IMR-90 (cell line): ENCODE measurements around the gene TGFBR1. TPM values are rescaled to one million over a fixed set of nuclear protein-coding genes. Genes with fewer than 3 reads are reported as not detected.

Experiments used
- ATAC-seq: fragments of 200-7000 bp; cut with Tn5 transposase; 2 replicates; pipeline ENCODE4 v1.9.1; 2020; ENCODE audit warnings: low read depth, mild to moderate bottlenecking, moderate library complexity
- BruUV-seq: library from RNA; stranded (reverse); fragments of 400-500 nt; replicated peaks from 2 replicates; lab custom pipeline; 2021; lab: Mats Ljungman, UMichigan
- CTCF ChIA-PET: fragments of 300-600 bp; formaldehyde crosslinking; extraction: SDS; loops from one replicate; lab custom pipeline; 2021; ENCODE audit warnings: antibody characterized with exemption; lab: Yijun Ruan, JAX
- POLR2A ChIA-PET: fragments of 300-600 bp; sonication (Branson Sonifier 250); formaldehyde crosslinking; loops from one replicate; lab custom pipeline; 2022; ENCODE audit warnings: antibody characterized with exemption; ENCODE audit not compliant: unreplicated experiment; lab: Charles Lee
- DNase-seq: peaks from one replicate; pipeline ENCODE4 v3.0.0; 2013
- H2AFZ ChIP-seq: replicated peaks from 2 replicates; pipeline ENCODE3; 2013; ENCODE audit warnings: low read length, mild to moderate bottlenecking; ENCODE audit not compliant: poor library complexity
- H2AK5ac ChIP-seq: 2 replicates; pipeline ENCODE4 v1.6.1; 2013; ENCODE audit warnings: low read depth, low read length, inconsistent platforms
- H2AK9ac ChIP-seq: replicated peaks from 2 replicates; pipeline ENCODE3; 2013; ENCODE audit warnings: mild to moderate bottlenecking, low read depth, low read length, moderate library complexity; ENCODE audit not compliant: poor library complexity
- H2BK120ac ChIP-seq: 2 replicates; pipeline ENCODE4 v1.6.1; 2013; ENCODE audit warnings: low read depth, low read length, inconsistent platforms
- H2BK15ac ChIP-seq: 3 replicates; pipeline ENCODE4 v1.6.1; 2013; ENCODE audit warnings: low read depth, low read length, inconsistent platforms
- H2BK20ac ChIP-seq: 2 replicates; pipeline ENCODE4 v1.6.1; 2013; ENCODE audit warnings: low read depth, mild to moderate bottlenecking, inconsistent platforms, low read length, moderate library complexity
- H2BK5ac ChIP-seq: 2 replicates; pipeline ENCODE4 v1.6.1; 2013; ENCODE audit warnings: mild to moderate bottlenecking, low read depth, low read length, inconsistent platforms; ENCODE audit not compliant: poor library complexity, severe bottlenecking
- H3K14ac ChIP-seq: replicated peaks from 2 replicates; pipeline ENCODE4 v1.6.1; 2013; ENCODE audit warnings: low read depth, low read length, inconsistent platforms
- H3K18ac ChIP-seq: 2 replicates; pipeline ENCODE4 v1.6.1; 2013; ENCODE audit warnings: low read depth, low read length, control low read depth
- H3K23ac ChIP-seq: 2 replicates; pipeline ENCODE4 v1.6.1; 2013; ENCODE audit warnings: low read depth, low read length, inconsistent platforms
- H3K27ac ChIP-seq: 2 replicates; pipeline ENCODE4 v1.5.1; 2013; ENCODE audit warnings: mild to moderate bottlenecking, control low read depth, low read length; ENCODE audit not compliant: insufficient read depth
- H3K27me3 ChIP-seq: 2 replicates; pipeline ENCODE4 v1.6.1; 2013; ENCODE audit warnings: low read length; ENCODE audit not compliant: control insufficient read depth, insufficient read depth
- H3K36me3 ChIP-seq: 2 replicates; pipeline ENCODE4 v1.6.1; 2013; ENCODE audit warnings: low read length, mixed read lengths; ENCODE audit not compliant: control insufficient read depth, insufficient read depth
- H3K4ac ChIP-seq: 2 replicates; pipeline ENCODE4 v1.6.1; 2013; ENCODE audit warnings: low read depth, low read length, inconsistent platforms
- H3K4me1 ChIP-seq: 2 replicates; pipeline ENCODE4 v1.6.1; 2013; ENCODE audit warnings: low read length, mixed read lengths; ENCODE audit not compliant: control insufficient read depth, insufficient read depth
- H3K4me2 ChIP-seq: 2 replicates; pipeline ENCODE4 v1.6.1; 2013; ENCODE audit warnings: low read depth, mild to moderate bottlenecking, control low read depth, low read length, moderate library complexity
- H3K4me3 ChIP-seq: 2 replicates; pipeline ENCODE4 v1.5.1; 2013; ENCODE audit warnings: low read depth, mild to moderate bottlenecking, control low read depth, low read length, moderate library complexity; ENCODE audit not compliant: insufficient read depth
- H3K56ac ChIP-seq: 2 replicates; pipeline ENCODE4 v1.6.1; 2013; ENCODE audit warnings: low read length, inconsistent platforms; ENCODE audit not compliant: insufficient read depth; ENCODE audit errors: extremely low read depth
- H3K79me1 ChIP-seq, 2 experiments: 2 replicates each; pipeline ENCODE4 v1.6.1; 2013; ENCODE audit warnings: low read length in 2 of 2, inconsistent platforms in 1 of 2, low read depth in 1 of 2
- H3K9ac ChIP-seq: 2 replicates; pipeline ENCODE4 v1.6.1; 2013; ENCODE audit warnings: low read depth, low read length, control low read depth
- H3K9me1 ChIP-seq: 2 replicates; pipeline ENCODE4 v1.6.1; 2013; ENCODE audit warnings: low read length, inconsistent platforms; ENCODE audit not compliant: insufficient read depth
- H3K9me3 ChIP-seq: 2 replicates; pipeline ENCODE4 v1.6.1; 2013; ENCODE audit warnings: low read length; ENCODE audit not compliant: control insufficient read depth, insufficient read depth
- H4K20me1 ChIP-seq: 2 replicates; pipeline ENCODE4 v1.6.1; 2013; ENCODE audit warnings: low read length, inconsistent platforms; ENCODE audit not compliant: insufficient read depth
- H4K5ac ChIP-seq: 2 replicates; pipeline ENCODE4 v1.6.1; 2013; ENCODE audit warnings: mild to moderate bottlenecking, low read depth, low read length, control low read depth
- H4K8ac ChIP-seq, 2 experiments: 2 replicates each; pipeline ENCODE4 v1.6.1; 2013; ENCODE audit warnings: low read depth in 2 of 2, low read length in 2 of 2, control low read depth in 1 of 2, inconsistent platforms in 1 of 2
- H4K91ac ChIP-seq: 2 replicates; pipeline ENCODE4 v1.6.1; 2013; ENCODE audit warnings: low read depth, low read length, inconsistent platforms; ENCODE audit not compliant: insufficient read depth
- BHLHE40 ChIP-seq: fragments of 150-350 bp; IDR thresholded peaks from 2 replicates; pipeline ENCODE4 v1.6.1; 2016; ENCODE audit warnings: mild to moderate bottlenecking, low read depth, low read length
- CEBPB ChIP-seq: IDR thresholded peaks from 2 replicates; pipeline ENCODE4 v1.6.1; 2012; ENCODE audit warnings: low read depth, low read length, improper control_type of control experiment
- CHD1 ChIP-seq: IDR thresholded peaks from 2 replicates; pipeline ENCODE4 v1.6.1; 2012; ENCODE audit warnings: low read depth, low read length, improper control_type of control experiment
- FOS ChIP-seq: fragments of 150-350 bp; IDR thresholded peaks from 2 replicates; pipeline ENCODE4 v1.6.1; 2016; ENCODE audit warnings: low read depth, low read length
- MAFK ChIP-seq: IDR thresholded peaks from 2 replicates; pipeline ENCODE4 v1.6.1; 2012; ENCODE audit warnings: low read depth, low read length, improper control_type of control experiment
- MAZ ChIP-seq: IDR thresholded peaks from 2 replicates; pipeline ENCODE4 v1.6.1; 2012; ENCODE audit warnings: low read depth, mild to moderate bottlenecking, low read length, improper control_type of control experiment, moderate library complexity, borderline replicate concordance
- MXI1 ChIP-seq: IDR thresholded peaks from 2 replicates; pipeline ENCODE4 v1.6.1; 2012; ENCODE audit warnings: low read depth, mild to moderate bottlenecking, low read length, moderate library complexity, borderline replicate concordance
- NFE2L2 ChIP-seq: fragments of 150-350 bp; IDR thresholded peaks from 2 replicates; pipeline ENCODE4 v1.6.1; 2016; ENCODE audit warnings: low read depth, mild to moderate bottlenecking, low read length
- POLR2A ChIP-seq: IDR thresholded peaks from 2 replicates; pipeline ENCODE4 v1.6.1; 2012; ENCODE audit warnings: mild to moderate bottlenecking, low read depth, low read length
- RAD21 ChIP-seq: IDR thresholded peaks from 2 replicates; pipeline ENCODE4 v1.6.1; 2012; ENCODE audit warnings: low read length, improper control_type of control experiment
- RCOR1 ChIP-seq: IDR thresholded peaks from 2 replicates; pipeline ENCODE4 v1.6.1; 2012; ENCODE audit warnings: mild to moderate bottlenecking, low read length, improper control_type of control experiment; ENCODE audit not compliant: insufficient replicate concordance
- RFX5 ChIP-seq: IDR thresholded peaks from 2 replicates; pipeline ENCODE4 v1.8.0; 2012; ENCODE audit warnings: low read depth, mild to moderate bottlenecking, low read length, moderate library complexity
- whole genome bisulfite sequencing, 2 experiments: methylation state at CpG; one replicate each; pipeline versions ENCODE4 v1.1.5 to v1.1.7; 2013; ENCODE audit warnings: missing lambda C conversion rate in 2 of 2; ENCODE audit not compliant: insufficient read length in 1 of 2; ENCODE audit errors: extremely low coverage in 2 of 2; 5-methylcytosine and 5-hydroxymethylcytosine counted together
- dilution Hi-C: fragments of 300-500 bp; cut with HindIII; formaldehyde crosslinking; loops from one replicate; pipeline ENCODE4 v1.14.3; 2018; ENCODE audit warnings: low sequenced_read_pairs; ENCODE audit not compliant: unreplicated experiment
- in situ Hi-C: fragments of 300-500 bp; cut with MboI; formaldehyde crosslinking; loops from 3 replicates; pipeline ENCODE4 v1.14.3; 2019; ENCODE audit warnings: low sequenced_read_pairs, inconsistent platforms, mixed read lengths
- intact Hi-C: fragments of 100-400 bp; cut with micrococcal nuclease; formaldehyde crosslinking; loops from 2 replicates; pipeline ENCODE4 v1.10.0; 2022
- polyA plus RNA-seq, 3 experiments: library from polyadenylated mRNA; depleted of rRNA; stranded (reverse); fragments of >200 nt; gene quantifications; 2 replicates each; pipeline ENCODE4 v1.2.3, GENCODE V29; 2012; ENCODE audit warnings: low replicate concordance in 1 of 3
- total RNA-seq: library from RNA; depleted of rRNA; stranded (reverse); fragments of >200 nt; gene quantifications from 2 replicates; pipeline ENCODE4 v1.2.3, GENCODE V29; 2012
- TF ChIP-seq, protein P1 (sequence below): fragments of 150-350 bp; IDR thresholded peaks from 2 replicates; pipeline ENCODE4 v1.6.1; 2017; ENCODE audit warnings: mild to moderate bottlenecking, antibody characterized with exemption, low read length, low read depth
- TF ChIP-seq, protein P2 (sequence below): fragments of 150-350 bp; IDR thresholded peaks from 2 replicates; pipeline ENCODE4 v1.6.1; 2016; ENCODE audit warnings: low read depth, mild to moderate bottlenecking, low read length, moderate library complexity, borderline replicate concordance
- TF ChIP-seq, protein P3 (sequence below): conservative IDR thresholded peaks from 2 replicates; pipeline ENCODE4 v1.5.1; 2012; ENCODE audit warnings: mild to moderate bottlenecking, low read depth, low read length, improper control_type of control experiment

The TGFBR1 gene
- total and polyA plus RNA-seq, 2 of the 4 experiments (the other 2 are of a cell fraction): 15.1 to 75.3 TPM

DNA sequence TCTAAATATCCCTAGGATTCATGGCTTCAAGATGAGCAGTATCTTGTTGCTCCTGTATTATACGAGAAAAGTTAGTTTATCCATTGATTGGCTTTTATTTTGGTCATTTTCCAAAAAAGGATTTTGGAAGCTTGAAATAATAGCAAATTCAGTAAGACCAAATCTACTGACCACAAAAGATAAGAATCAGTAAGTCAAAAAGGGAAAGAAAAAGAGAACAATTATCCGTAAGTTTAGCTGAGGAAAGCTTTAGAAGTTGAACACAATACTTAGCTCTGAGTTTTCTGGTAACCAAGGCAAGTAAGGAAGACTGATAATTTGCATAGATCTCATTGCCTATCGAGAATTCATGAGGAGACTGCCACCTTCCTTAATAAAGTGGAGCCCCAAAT lies 9.1 kb downstream of the TGFBR1 start:
- CTCF ChIA-PET: interaction anchor here (0.9 kb wide), 1 partner anchor 28 kb away, joined by 4 read pairs; no protein-coding TSS in a partner anchor

More for the DNA sequence above, 9.1 kb downstream of the TGFBR1 start:
- Histone ChIP-seq H3K9me1 (peaks cover 10% of the 10 kb centered on the region), H3K27me3 (no peaks in the 10 kb centered on the region), H3K4me3 (no peak overlapping the region), H3K4me1 (peaks cover 16% of the 10 kb centered on the region), H3K56ac (no peak overlapping the region), H4K8ac (no peak overlapping the region), H3K79me1 (peaks cover 23 to 66% of the 10 kb centered on the region in 2 experiments), H4K5ac (no peak overlapping the region), H3K23ac (0 out of 2 replicates have a peak overlapping the region, but pooled peaks have one; percentile 17), H2AK5ac (no peak overlapping the region), H3K4me2 (peak overlapping the region; percentile 50; the same call in 1 of the 2 replicates), H3K27ac (no peak overlapping the region), H3K14ac (no peak overlapping the region), H4K20me1 (peaks cover 84% of the 10 kb centered on the region), H4K91ac (no peak overlapping the region), H2BK20ac (no peak overlapping the region), H3K9me3 (no peaks in the 10 kb centered on the region), H2AFZ (no peak overlapping the region), H2AK9ac (no peak overlapping the region), H2BK15ac (no peak overlapping the region), H3K18ac (no peak overlapping the region), H2BK120ac (no peak overlapping the region), H3K9ac (no peak overlapping the region), H3K36me3 (peaks cover 4% of the 10 kb centered on the region), H3K4ac (no peak overlapping the region), H2BK5ac (no peak overlapping the region)
- WGBS, 2 experiments: 100% methylated on average over 1 of the region's 3 CpGs; no CpG with 5 or more reads in 1 of the 2 experiments
- POLR2A ChIA-PET: no interaction called here
- DNase-seq (no peak), ATAC-seq (no peak)
- in situ Hi-C loops (no loop called here), intact Hi-C loops (no loop called here), dilution Hi-C loops (no loop called here)
- BruUV-seq: no TSS peak
- TF ChIP-seq BHLHE40 (no peak), CHD1 (no peak), RAD21 (no peak), NFE2L2 (no peak), RFX5 (no peak), MXI1 (no peak), CEBPB (no peak), MAZ (no peak), MAFK (no peak), POLR2A (no peak), RCOR1 (no peak), FOS (no peak)
- TF ChIP-seq, protein P1, sequence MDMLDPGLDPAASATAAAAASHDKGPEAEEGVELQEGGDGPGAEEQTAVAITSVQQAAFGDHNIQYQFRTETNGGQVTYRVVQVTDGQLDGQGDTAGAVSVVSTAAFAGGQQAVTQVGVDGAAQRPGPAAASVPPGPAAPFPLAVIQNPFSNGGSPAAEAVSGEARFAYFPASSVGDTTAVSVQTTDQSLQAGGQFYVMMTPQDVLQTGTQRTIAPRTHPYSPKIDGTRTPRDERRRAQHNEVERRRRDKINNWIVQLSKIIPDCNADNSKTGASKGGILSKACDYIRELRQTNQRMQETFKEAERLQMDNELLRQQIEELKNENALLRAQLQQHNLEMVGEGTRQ: no peak
- TF ChIP-seq, protein P2, sequence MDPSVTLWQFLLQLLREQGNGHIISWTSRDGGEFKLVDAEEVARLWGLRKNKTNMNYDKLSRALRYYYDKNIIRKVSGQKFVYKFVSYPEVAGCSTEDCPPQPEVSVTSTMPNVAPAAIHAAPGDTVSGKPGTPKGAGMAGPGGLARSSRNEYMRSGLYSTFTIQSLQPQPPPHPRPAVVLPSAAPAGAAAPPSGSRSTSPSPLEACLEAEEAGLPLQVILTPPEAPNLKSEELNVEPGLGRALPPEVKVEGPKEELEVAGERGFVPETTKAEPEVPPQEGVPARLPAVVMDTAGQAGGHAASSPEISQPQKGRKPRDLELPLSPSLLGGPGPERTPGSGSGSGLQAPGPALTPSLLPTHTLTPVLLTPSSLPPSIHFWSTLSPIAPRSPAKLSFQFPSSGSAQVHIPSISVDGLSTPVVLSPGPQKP: no peak
- TF ChIP-seq, protein P3, sequence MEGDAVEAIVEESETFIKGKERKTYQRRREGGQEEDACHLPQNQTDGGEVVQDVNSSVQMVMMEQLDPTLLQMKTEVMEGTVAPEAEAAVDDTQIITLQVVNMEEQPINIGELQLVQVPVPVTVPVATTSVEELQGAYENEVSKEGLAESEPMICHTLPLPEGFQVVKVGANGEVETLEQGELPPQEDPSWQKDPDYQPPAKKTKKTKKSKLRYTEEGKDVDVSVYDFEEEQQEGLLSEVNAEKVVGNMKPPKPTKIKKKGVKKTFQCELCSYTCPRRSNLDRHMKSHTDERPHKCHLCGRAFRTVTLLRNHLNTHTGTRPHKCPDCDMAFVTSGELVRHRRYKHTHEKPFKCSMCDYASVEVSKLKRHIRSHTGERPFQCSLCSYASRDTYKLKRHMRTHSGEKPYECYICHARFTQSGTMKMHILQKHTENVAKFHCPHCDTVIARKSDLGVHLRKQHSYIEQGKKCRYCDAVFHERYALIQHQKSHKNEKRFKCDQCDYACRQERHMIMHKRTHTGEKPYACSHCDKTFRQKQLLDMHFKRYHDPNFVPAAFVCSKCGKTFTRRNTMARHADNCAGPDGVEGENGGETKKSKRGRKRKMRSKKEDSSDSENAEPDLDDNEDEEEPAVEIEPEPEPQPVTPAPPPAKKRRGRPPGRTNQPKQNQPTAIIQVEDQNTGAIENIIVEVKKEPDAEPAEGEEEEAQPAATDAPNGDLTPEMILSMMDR: no peak
